NCI-H146 treated with DMSO at 0.1 percent for 48 hours (cell line): ENCODE measurements around the gene DMXL2.
"Not testable (repeated sequence)": the region's sequence is repeated elsewhere in the genome, so short reads cannot be mapped to it uniquely, and the experiment has no call there.

Source experiments
- DNase-seq: peaks from one replicate; lab custom pipeline; 2025; ENCODE audit not compliant: unreplicated experiment; lab: John Stamatoyannopoulos, UW

The DMXL2 gene, protein sequence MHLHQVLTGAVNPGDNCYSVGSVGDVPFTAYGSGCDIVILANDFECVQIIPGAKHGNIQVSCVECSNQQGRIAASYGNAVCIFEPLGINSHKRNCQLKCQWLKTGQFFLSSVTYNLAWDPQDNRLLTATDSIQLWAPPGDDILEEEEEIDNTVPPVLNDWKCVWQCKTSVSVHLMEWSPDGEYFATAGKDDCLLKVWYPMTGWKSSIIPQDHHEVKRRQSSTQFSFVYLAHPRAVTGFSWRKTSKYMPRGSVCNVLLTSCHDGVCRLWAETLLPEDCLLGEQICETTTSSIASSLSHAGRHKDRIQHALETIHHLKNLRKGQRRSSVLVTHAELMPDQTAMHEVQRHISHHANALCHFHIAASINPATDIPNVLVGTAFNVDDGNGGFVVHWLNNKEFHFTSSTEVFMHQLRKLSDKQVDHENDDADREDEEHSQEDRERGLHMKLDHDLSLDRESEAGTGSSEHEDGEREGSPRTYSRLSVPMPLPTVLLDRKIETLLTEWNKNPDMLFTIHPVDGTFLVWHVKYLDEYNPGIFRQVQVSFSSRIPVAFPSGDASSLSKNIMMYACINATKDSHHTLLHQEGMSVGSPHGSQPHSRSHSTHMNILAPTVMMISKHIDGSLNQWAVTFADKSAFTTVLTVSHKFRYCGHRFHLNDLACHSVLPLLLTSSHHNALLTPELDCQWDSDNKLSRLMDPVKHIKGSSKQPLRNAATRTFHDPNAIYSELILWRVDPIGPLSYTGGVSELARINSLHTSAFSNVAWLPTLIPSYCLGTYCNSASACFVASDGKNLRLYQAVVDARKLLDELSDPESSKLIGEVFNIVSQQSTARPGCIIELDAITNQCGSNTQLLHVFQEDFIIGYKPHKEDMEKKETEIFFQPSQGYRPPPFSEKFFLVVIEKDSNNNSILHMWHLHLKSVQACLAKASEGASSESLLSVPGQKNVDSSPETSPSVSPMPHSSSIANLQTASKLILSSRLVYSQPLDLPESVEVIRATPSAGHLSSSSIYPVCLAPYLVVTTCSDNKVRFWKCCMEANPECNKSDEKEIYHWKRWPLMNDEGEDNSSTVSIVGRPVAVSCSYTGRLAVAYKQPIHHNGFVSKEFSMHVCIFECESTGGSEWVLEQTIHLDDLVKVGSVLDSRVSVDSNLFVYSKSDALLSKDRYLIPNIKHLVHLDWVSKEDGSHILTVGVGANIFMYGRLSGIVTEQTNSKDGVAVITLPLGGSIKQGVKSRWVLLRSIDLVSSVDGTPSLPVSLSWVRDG (N-terminal part only)

DNA sequence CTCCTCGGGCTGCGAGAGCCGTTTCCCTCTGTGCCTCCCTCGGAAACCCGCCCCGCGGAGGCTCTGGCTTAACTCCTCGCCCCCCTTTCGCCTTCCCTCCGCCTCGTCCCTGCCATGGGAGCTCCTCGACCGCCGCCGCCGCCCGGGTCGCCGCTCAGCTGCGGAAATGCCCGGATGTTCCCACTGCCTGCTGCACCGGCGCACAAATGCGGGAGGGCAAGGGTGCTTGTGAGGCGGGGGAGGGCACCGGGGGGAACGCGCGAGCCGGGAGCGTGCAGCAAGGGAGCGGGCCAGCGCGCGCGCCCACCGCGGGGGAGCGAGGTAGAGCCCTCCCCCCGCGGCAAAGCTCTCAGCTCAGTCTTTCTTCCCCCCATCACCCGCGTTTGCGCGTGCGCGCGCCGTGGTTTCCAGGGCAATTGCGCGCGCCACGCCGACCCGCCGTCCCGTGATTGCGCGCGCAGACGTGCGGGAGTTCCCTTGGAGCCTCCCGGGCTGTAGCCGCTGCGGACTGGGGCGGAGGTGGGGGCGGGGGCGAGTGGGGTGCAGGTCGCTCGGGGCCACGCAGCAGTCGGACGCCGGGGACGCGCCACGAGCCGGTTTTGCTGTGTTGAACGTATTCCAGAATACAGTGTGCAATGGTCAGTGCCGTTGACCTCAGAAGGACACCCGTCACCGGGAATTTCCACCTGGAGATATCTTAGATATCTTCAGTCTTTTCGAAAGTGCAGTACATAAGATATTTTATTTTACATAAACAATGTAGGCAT lies at the start of gene DMXL2:
Gene DMXL2, minus strand, starts transcription at position 168 of the 767 bp plus-strand sequence. CDS start 226 bp downstream, outside the sequence.
- peak; percentile 75 for DNase-seq

DNA sequence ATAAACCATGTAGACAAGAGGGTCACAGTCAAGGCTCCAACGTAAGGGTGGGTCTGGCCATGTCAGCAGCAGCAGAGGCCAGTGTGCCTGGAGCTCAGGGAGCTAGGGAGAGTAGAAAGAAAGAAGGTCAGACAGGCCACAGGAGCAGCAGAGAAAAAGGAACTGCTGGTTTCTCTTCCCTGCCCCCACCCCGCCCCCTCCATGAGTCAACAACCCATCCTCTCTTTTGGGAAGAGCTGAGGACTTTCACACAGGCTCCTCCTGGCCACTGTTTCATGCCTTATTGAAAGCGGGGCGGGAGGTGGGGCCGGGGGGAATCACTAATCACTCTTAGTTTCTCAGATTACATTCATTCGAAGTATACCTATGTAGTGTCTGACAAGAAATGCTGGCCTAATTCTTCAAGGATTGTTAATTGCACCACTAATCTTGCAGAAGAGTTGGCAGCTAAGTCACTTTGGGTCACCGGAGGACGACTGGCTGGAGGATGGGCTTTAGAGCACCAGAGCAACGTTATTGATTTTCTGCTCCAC lies 49.6 kb upstream of the DMXL2 start:
- peak; percentile 2 for DNase-seq

DNA sequence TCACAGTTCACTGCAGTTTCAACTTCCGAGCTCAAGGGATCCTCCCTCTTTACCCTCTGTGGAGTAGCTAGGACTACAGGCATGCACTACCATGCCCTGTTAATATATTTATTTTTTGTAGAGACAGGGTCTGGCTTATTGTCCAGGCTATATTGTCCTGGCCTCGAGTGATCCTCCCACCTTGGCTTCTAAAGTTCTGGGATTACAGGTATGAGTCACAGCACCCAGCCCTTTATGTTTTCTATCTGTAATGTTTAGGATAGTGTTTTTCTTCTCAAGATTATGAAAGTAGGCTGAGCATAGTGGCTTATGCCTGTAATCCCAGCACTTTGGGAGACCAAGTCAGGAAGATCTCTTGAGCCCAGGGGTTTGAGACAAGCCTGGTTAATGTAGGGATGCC lies 46.8 kb upstream of the DMXL2 start:
- DNase-seq = no peak

DNA sequence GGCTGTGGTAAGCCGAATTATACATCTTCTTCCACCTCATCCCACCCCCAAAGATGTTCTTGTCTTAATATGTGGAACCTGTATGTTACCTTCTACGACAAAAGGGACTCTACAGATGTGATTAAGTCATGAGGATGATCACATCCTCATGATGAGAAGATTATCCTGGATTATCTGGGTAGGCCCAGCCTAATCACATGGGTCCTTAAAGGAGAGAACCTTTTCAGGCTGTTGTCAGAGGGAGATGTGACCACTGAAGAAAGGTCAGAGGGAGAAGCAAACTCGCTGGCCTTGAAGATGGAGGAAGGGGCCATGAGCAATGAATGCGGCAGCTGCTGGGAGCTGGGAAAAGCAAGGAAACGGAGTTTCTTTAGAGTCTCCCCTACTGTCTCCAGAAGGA lies 45.9 kb upstream of the DMXL2 start:
- no peak for DNase-seq

DNA sequence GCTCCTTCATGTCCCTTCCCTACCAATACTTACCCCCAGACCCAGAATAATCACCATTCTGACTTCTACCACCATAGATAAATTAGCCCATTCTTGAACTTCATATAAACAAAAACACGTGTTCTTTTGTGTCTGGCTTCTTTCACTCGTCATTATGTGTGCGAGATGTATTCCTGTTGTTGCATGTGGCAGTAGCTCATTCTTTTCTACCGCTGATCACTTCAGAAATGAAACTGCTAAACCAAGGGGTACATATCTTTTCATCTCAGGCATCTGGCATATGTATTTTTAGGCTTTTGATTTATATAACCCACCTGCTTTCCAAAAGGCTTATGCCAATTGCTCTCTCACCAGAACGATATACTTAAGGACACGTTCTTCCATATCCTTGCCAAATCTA lies 44.9 kb upstream of the DMXL2 start:
- no peak for DNase-seq

DNA sequence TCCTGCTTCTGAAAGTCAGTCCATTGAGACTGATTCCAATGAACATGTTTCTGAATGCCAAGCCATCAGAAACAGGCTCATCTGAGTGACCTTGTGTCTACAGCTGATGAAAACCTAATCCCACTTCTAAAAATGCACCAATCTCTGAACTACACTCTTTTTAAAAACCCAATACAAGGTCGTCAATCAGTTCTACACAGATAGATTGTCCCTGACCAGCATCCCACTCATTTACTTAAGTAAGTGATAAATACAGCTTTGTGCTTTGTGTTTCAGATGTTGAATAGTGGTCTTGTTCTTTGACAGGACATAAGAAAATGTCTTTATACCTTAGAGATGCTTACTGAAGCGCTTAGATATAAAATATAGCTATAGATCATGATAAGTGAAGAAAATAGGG lies 38.5 kb upstream of the DMXL2 start:
- DNase-seq = no peak

DNA sequence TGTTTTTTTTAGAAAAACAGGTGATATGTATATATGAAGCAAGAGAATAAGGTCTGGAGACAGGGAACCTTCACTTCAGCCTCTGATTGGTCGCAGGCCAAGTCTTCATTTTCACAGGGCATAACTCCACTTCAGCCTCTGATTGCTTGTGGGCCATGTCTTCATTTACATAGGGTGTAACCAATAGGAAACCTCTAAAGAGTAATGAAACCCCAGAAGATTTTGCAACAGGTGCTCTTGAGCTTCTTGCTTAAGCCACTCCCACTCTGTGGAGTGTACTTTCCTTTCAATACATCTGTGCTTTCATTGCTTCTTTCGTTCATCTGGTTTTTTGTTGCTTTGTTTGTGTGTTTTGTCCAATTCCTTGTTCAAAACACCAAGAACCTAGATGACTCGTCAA lies 36.1 kb upstream of the DMXL2 start:
- DNase-seq = no peak

DNA sequence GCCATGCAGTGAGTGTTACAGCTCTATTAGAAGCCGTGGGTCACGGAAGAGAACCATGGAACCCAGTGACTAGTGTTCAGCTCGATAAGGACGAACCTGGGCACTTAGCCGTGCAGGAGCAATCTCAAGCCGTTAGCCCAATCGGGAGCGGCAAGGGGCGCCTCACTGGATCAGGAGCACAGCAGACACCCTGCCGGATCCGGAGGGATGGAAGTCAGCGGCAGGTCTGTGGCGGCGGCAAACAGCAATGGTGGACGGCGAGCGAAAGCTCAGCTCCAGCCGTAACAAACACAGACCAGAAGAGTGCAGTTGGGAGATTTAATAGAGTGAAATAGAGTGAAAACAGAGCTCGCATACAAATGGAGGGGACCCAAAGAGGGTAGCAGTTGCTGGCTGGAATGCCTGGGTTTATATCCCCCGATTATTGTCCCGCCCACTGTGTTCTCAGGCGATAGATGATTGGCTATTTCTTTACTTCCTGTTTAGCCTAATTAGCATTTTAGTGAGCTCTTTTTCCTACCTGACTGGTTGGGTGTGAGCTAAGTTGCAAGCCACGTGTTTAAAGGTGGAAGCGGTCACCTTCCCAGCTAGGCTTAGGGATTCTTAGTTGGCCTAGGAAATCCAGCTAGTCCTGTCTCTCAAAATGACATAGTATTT lies 33.0 kb upstream of the DMXL2 start:
- not testable (repeated sequence) for DNase-seq

DNA sequence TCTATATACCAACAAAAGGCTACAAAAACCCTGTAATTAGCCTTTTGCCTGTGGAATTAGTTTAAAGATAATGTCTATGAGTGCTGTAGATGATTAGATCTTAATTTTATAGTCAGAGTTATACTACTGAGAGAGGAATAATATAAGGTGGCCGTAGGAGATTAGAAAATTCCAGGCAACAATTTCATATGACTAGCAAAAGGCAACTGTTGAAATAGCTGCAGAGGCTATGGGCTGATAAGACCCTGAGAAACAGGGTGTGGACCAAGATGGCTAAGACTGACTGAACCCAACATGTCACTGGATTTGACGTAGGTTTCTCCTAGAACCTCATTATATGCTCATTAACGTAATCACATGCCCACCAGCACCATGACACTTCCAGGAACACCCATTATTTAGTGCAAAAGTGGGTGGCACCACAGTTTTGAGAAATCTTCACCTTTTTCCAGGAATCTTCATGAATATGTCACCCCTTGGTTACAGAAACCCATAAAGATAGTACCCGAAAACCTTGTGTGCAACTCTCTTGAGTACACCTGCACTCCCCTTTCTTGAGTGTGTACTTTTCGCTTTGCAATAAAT lies 29.6 kb upstream of the DMXL2 start:
- DNase-seq = no peak

DNA sequence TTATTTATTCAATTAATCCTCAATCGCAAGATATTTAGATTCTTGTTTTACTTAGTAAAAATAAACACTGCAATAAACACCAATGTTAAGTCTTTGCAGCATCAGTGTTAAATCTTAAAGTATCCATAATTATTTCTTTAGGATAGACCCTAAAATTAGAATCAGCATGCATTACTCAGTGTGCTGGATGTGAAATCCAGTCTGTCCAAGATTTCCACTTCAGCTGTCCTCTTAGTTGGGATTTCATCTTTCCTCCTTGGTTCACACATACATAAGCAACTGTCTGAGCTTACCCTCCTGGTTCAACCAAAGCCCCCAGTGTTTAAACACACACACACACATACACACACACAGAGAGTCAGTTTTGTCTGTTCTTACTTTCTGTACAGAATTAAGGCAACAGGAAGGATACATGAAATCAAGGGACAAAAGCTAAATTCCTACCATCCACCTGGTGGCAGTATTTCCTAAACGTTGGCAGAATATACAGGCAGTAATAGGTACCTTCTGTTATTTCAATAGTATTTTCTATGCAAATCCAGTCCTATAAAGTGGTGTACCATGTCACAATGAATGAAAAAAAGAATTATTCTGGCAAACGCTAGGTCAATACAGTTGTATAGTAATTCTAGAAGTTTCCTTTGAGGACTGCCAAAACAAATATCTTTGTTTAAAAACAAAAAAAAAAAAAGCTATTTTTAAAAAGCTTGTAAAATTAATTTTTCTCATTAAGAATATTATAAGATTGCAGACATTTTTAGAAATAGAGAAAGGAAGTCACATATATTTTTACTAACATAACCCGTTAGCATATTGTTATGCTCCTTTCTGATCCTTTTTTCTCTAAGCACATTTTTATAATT lies 27.3 kb upstream of the DMXL2 start:
- DNase-seq = peak; percentile 26

DNA sequence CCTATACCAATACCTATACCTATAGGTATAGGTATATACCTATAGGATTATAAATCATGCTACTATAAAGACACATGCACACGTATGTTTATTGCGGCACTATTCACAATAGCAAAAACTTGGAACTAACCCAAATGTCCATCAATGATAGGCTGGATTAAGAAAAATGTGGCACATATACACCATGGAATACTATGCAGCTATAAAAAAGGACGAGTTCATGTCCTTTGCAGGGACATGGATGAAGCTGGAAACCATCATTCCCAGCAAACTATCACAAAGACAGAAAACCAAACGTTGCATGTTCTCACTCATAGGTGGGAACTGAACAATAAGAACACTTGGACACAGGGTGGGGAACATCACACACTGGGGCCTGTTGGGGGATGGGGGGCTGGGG lies 26.1 kb upstream of the DMXL2 start:
- DNase-seq = not testable (repeated sequence)

DNA sequence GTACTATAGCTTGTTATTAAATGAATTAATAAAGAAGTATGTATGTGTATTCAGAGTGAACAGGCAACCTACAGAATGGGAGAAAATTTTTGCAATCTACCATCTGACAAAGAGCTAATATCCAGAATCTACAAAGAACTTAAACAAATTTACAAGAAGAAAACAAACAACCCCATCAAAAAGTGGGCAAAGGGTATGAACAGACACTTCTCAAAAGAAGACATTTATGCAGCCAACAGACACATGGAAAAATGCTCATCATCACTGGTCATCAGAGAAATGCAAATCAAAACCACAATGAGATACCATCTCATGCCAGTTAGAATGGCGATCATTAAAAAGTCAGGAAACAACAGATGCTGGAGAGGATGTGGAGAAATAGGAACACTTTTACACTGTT lies 25.5 kb upstream of the DMXL2 start:
- not testable (repeated sequence) for DNase-seq

DNA sequence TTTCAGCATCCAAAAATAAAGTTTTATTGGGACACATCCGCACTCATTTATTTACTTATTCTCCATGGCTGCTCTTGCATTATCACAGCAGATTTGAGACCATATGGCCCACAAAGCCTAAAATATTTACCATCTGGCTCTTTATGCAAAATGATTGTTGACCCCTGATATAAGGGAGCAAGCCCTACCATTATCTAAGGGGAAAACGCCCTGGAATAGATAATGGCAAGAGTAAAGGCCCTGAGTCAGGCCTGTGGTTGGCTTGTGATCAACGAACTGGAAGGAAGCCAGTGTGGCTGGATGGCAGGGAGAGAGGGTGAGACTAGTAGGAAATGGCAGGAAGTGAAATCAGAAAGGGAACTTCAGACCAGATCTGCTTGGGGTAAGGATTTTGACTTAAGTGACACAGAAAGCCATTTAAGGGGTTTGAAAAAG lies 24.6 kb upstream of the DMXL2 start:
- no peak for DNase-seq

DNA sequence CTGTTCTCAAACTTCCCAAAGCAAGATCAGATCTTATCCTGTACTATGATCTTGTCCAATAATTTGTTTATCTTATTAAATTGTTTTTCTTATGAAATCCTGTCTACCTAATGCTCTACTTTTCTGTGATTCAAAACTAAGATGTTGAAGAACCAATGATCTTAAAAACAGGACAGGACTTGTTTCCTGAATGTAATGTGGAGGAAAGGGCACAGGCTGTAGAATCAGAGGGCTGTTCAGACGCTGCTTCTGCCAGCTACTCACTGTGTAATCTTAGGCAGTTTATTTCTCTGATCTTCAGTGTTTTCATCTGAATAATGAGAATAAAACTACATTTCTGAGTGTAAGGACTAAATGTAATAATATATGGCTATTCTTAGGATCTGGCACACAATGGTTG lies 20.1 kb upstream of the DMXL2 start:
- DNase-seq = no peak

DNA sequence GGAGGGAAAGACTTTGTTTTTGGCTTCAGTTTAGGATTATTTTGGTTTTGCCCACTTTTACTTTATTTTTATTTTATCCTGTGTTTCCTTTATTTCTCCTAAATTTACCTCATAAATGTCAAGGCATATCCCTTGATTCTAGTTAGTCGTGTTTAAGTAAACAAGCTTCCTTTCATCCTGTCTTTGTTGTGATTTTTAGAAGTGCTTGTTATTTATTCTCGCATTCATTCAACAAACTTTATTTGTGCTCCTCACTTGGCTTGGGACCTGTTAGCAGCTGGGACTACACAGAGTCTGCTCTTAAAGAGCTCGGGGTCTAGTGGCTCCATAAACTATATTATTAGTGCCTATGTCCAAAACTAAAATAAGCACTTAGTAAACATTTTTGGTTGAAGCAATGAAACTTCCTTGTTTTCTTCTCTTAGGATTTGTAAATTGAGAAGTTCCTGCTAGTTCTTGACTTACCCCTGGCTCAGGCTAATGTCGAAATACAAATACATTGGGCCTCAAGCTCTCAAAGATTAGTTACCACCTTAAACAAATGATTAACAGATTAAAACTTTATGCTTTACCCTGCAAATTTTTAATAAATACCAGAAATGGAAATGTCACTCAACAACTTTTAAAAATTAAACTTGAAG lies 19.0 kb upstream of the DMXL2 start:
- DNase-seq = no peak

DNA sequence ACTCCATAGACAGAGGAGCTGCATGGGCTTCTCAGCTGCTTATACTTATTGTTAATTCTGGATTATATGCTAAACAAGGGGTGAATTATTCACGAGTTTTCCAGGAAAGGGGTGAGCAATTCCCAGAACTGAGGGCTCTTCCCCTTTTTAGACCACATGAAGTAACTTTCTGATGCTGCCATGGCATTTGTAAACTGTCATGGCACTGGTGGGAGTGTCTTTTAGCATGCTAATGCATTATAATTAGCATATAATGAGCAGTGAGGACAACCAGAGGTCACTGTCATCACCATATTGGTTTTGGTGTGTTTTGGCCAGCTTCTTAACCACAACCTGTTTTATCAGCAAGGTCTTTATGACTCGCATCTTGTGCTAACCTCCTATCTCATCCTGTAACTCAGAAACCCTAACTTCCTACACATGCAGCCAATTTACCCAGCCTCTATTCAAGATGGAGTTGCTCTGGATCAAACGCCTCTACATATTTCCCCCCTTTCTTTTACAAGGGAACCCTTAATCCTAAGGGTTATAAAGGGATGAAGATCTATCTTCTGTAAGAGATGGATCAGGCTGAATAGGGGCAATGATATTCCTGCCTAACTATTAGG lies 12.1 kb upstream of the DMXL2 start:
- no peak for DNase-seq

DNA sequence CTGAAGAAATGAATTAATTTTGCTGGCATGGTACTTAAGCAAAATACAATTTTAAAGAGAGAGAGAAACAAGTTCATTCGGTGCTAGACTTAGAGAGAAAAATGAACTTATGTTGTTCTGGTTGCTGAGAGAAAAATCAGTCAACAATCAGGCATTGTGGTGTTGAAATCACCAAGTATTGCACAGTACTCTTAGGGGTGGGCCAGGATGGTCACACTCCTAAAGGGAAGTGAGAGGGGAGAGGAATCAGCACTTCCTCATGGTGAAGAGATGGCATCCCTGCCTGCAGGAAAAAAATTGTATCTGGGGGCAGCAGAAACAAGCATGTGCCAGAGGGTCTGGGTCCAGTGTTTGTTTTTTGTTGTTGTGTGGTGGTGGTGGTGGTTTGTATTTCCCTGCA lies 7.0 kb upstream of the DMXL2 start:
- DNase-seq = no peak

DNA sequence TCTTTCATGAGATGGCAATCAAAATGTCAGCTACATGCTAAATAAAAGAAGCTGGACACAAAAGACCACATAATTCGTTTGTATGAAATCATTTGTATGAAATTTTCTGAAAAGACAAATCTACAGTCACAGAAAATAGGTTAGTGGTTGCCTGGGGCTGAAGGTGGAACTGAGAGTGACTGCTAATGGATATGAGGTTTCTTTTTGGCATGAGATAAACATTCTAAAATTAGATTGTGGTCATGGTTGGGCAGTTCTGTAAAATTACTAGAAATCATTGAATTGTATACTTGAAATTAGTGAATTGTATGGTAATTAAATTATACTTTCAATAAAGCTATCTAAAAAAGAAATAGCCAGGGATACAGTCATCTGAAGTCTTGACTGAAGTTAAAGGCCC lies 2.7 kb upstream of the DMXL2 start:
- no peak for DNase-seq
